IMR-90 (cell line): Measurements from ENCODE around the gene CCDC97. TPM values are rescaled to one million over a fixed set of nuclear protein-coding genes. Genes with fewer than 3 reads are reported as not detected.

Source experiments
- ATAC-seq: fragments of 200-7000 bp; cut with Tn5 transposase; 2 replicates; pipeline ENCODE4 v1.9.1; 2020; ENCODE audit warnings: low read depth, mild to moderate bottlenecking, moderate library complexity
- BruUV-seq: library from RNA; stranded (reverse); fragments of 400-500 nt; replicated peaks from 2 replicates; lab custom pipeline; 2021; lab: Mats Ljungman, UMichigan
- CTCF ChIA-PET: fragments of 300-600 bp; formaldehyde crosslinking; extraction: SDS; loops from one replicate; lab custom pipeline; 2021; ENCODE audit warnings: antibody characterized with exemption; lab: Yijun Ruan, JAX
- POLR2A ChIA-PET: fragments of 300-600 bp; sonication (Branson Sonifier 250); formaldehyde crosslinking; loops from one replicate; lab custom pipeline; 2022; ENCODE audit warnings: antibody characterized with exemption; ENCODE audit not compliant: unreplicated experiment; lab: Charles Lee
- DNase-seq: peaks from one replicate; pipeline ENCODE4 v3.0.0; 2013
- H2AFZ ChIP-seq: replicated peaks from 2 replicates; pipeline ENCODE3; 2013; ENCODE audit warnings: low read length, mild to moderate bottlenecking; ENCODE audit not compliant: poor library complexity
- H2AK5ac ChIP-seq: 2 replicates; pipeline ENCODE4 v1.6.1; 2013; ENCODE audit warnings: low read depth, low read length, inconsistent platforms
- H2AK9ac ChIP-seq: replicated peaks from 2 replicates; pipeline ENCODE3; 2013; ENCODE audit warnings: mild to moderate bottlenecking, low read depth, low read length, moderate library complexity; ENCODE audit not compliant: poor library complexity
- H2BK120ac ChIP-seq: 2 replicates; pipeline ENCODE4 v1.6.1; 2013; ENCODE audit warnings: low read depth, low read length, inconsistent platforms
- H2BK15ac ChIP-seq: 3 replicates; pipeline ENCODE4 v1.6.1; 2013; ENCODE audit warnings: low read depth, low read length, inconsistent platforms
- H2BK20ac ChIP-seq: 2 replicates; pipeline ENCODE4 v1.6.1; 2013; ENCODE audit warnings: low read depth, mild to moderate bottlenecking, inconsistent platforms, low read length, moderate library complexity
- H2BK5ac ChIP-seq: 2 replicates; pipeline ENCODE4 v1.6.1; 2013; ENCODE audit warnings: mild to moderate bottlenecking, low read depth, low read length, inconsistent platforms; ENCODE audit not compliant: poor library complexity, severe bottlenecking
- H3K14ac ChIP-seq: replicated peaks from 2 replicates; pipeline ENCODE4 v1.6.1; 2013; ENCODE audit warnings: low read depth, low read length, inconsistent platforms
- H3K18ac ChIP-seq: 2 replicates; pipeline ENCODE4 v1.6.1; 2013; ENCODE audit warnings: low read depth, low read length, control low read depth
- H3K23ac ChIP-seq: 2 replicates; pipeline ENCODE4 v1.6.1; 2013; ENCODE audit warnings: low read depth, low read length, inconsistent platforms
- H3K27ac ChIP-seq: 2 replicates; pipeline ENCODE4 v1.5.1; 2013; ENCODE audit warnings: mild to moderate bottlenecking, control low read depth, low read length; ENCODE audit not compliant: insufficient read depth
- H3K27me3 ChIP-seq: 2 replicates; pipeline ENCODE4 v1.6.1; 2013; ENCODE audit warnings: low read length; ENCODE audit not compliant: control insufficient read depth, insufficient read depth
- H3K36me3 ChIP-seq: 2 replicates; pipeline ENCODE4 v1.6.1; 2013; ENCODE audit warnings: low read length, mixed read lengths; ENCODE audit not compliant: control insufficient read depth, insufficient read depth
- H3K4ac ChIP-seq: 2 replicates; pipeline ENCODE4 v1.6.1; 2013; ENCODE audit warnings: low read depth, low read length, inconsistent platforms
- H3K4me1 ChIP-seq: 2 replicates; pipeline ENCODE4 v1.6.1; 2013; ENCODE audit warnings: low read length, mixed read lengths; ENCODE audit not compliant: control insufficient read depth, insufficient read depth
- H3K4me2 ChIP-seq: 2 replicates; pipeline ENCODE4 v1.6.1; 2013; ENCODE audit warnings: low read depth, mild to moderate bottlenecking, control low read depth, low read length, moderate library complexity
- H3K4me3 ChIP-seq: 2 replicates; pipeline ENCODE4 v1.5.1; 2013; ENCODE audit warnings: low read depth, mild to moderate bottlenecking, control low read depth, low read length, moderate library complexity; ENCODE audit not compliant: insufficient read depth
- H3K56ac ChIP-seq: 2 replicates; pipeline ENCODE4 v1.6.1; 2013; ENCODE audit warnings: low read length, inconsistent platforms; ENCODE audit not compliant: insufficient read depth; ENCODE audit errors: extremely low read depth
- H3K79me1 ChIP-seq, 2 experiments: 2 replicates each; pipeline ENCODE4 v1.6.1; 2013; ENCODE audit warnings: low read length in 2 of 2, inconsistent platforms in 1 of 2, low read depth in 1 of 2
- H3K9ac ChIP-seq: 2 replicates; pipeline ENCODE4 v1.6.1; 2013; ENCODE audit warnings: low read depth, low read length, control low read depth
- H3K9me1 ChIP-seq: 2 replicates; pipeline ENCODE4 v1.6.1; 2013; ENCODE audit warnings: low read length, inconsistent platforms; ENCODE audit not compliant: insufficient read depth
- H3K9me3 ChIP-seq: 2 replicates; pipeline ENCODE4 v1.6.1; 2013; ENCODE audit warnings: low read length; ENCODE audit not compliant: control insufficient read depth, insufficient read depth
- H4K20me1 ChIP-seq: 2 replicates; pipeline ENCODE4 v1.6.1; 2013; ENCODE audit warnings: low read length, inconsistent platforms; ENCODE audit not compliant: insufficient read depth
- H4K5ac ChIP-seq: 2 replicates; pipeline ENCODE4 v1.6.1; 2013; ENCODE audit warnings: mild to moderate bottlenecking, low read depth, low read length, control low read depth
- H4K8ac ChIP-seq, 2 experiments: 2 replicates each; pipeline ENCODE4 v1.6.1; 2013; ENCODE audit warnings: low read depth in 2 of 2, low read length in 2 of 2, control low read depth in 1 of 2, inconsistent platforms in 1 of 2
- H4K91ac ChIP-seq: 2 replicates; pipeline ENCODE4 v1.6.1; 2013; ENCODE audit warnings: low read depth, low read length, inconsistent platforms; ENCODE audit not compliant: insufficient read depth
- BHLHE40 ChIP-seq: fragments of 150-350 bp; IDR thresholded peaks from 2 replicates; pipeline ENCODE4 v1.6.1; 2016; ENCODE audit warnings: mild to moderate bottlenecking, low read depth, low read length
- ELK1 ChIP-seq: fragments of 150-350 bp; IDR thresholded peaks from 2 replicates; pipeline ENCODE4 v1.6.1; 2016; ENCODE audit warnings: low read depth, mild to moderate bottlenecking, low read length, moderate library complexity, borderline replicate concordance
- FOS ChIP-seq: fragments of 150-350 bp; IDR thresholded peaks from 2 replicates; pipeline ENCODE4 v1.6.1; 2016; ENCODE audit warnings: low read depth, low read length
- MAZ ChIP-seq: IDR thresholded peaks from 2 replicates; pipeline ENCODE4 v1.6.1; 2012; ENCODE audit warnings: low read depth, mild to moderate bottlenecking, low read length, improper control_type of control experiment, moderate library complexity, borderline replicate concordance
- NFE2L2 ChIP-seq: fragments of 150-350 bp; IDR thresholded peaks from 2 replicates; pipeline ENCODE4 v1.6.1; 2016; ENCODE audit warnings: low read depth, mild to moderate bottlenecking, low read length
- POLR2A ChIP-seq: IDR thresholded peaks from 2 replicates; pipeline ENCODE4 v1.6.1; 2012; ENCODE audit warnings: mild to moderate bottlenecking, low read depth, low read length
- RAD21 ChIP-seq: IDR thresholded peaks from 2 replicates; pipeline ENCODE4 v1.6.1; 2012; ENCODE audit warnings: low read length, improper control_type of control experiment
- RFX5 ChIP-seq: IDR thresholded peaks from 2 replicates; pipeline ENCODE4 v1.8.0; 2012; ENCODE audit warnings: low read depth, mild to moderate bottlenecking, low read length, moderate library complexity
- SMC3 ChIP-seq: fragments of 150-350 bp; IDR thresholded peaks from 2 replicates; pipeline ENCODE4 v1.6.1; 2016; ENCODE audit warnings: low read depth, mild to moderate bottlenecking, antibody characterized with exemption, low read length, moderate library complexity
- WGBS, 2 experiments: methylation state at CpG; one replicate each; pipeline versions ENCODE4 v1.1.5 to v1.1.7; 2013; ENCODE audit warnings: missing lambda C conversion rate in 2 of 2; ENCODE audit not compliant: insufficient read length in 1 of 2; ENCODE audit errors: extremely low coverage in 2 of 2; 5-methylcytosine and 5-hydroxymethylcytosine counted together
- dilution Hi-C: fragments of 300-500 bp; cut with HindIII; formaldehyde crosslinking; loops from one replicate; pipeline ENCODE4 v1.14.3; 2018; ENCODE audit warnings: low sequenced_read_pairs; ENCODE audit not compliant: unreplicated experiment
- in situ Hi-C: fragments of 300-500 bp; cut with MboI; formaldehyde crosslinking; loops from 3 replicates; pipeline ENCODE4 v1.14.3; 2019; ENCODE audit warnings: low sequenced_read_pairs, inconsistent platforms, mixed read lengths
- intact Hi-C: fragments of 100-400 bp; cut with micrococcal nuclease; formaldehyde crosslinking; loops from 2 replicates; pipeline ENCODE4 v1.10.0; 2022
- polyA plus RNA-seq, 3 experiments: library from polyadenylated mRNA; depleted of rRNA; stranded (reverse); fragments of >200 nt; gene quantifications; 2 replicates each; pipeline ENCODE4 v1.2.3, GENCODE V29; 2012; ENCODE audit warnings: low replicate concordance in 1 of 3
- total RNA-seq: library from RNA; depleted of rRNA; stranded (reverse); fragments of >200 nt; gene quantifications from 2 replicates; pipeline ENCODE4 v1.2.3, GENCODE V29; 2012

Gene CCDC97
- total and polyA plus RNA-seq, 2 of the 4 experiments (the other 2 are of a cell fraction), result 4.1 to 11.0 TPM

GRCh38 chr19:41327076-41327575 lies 17.2 kb downstream of the CCDC97 start:
- no peak overlapping the region for H3K56ac ChIP-seq
- BruUV-seq, result no TSS peak
- H3K36me3 ChIP-seq, result peaks cover 30% of the 10 kb centered on the region

More at GRCh38 chr19:41327076-41327575, 17.2 kb downstream of the CCDC97 start:
- peak overlapping the region; percentile 96 for H3K23ac ChIP-seq
- in situ Hi-C loops, result no loop called here
- peak overlapping the region; percentile 58 for H3K27ac ChIP-seq
- H3K9me3 ChIP-seq, result no peaks in the 10 kb centered on the region
- peak overlapping the region; percentile 97 for H2AK5ac ChIP-seq
- H4K20me1 ChIP-seq, result peaks cover 48% of the 10 kb centered on the region
- TF ChIP-seq RAD21 (no peak), FOS (no peak), ELK1 (no peak), SMC3 (no peak), NFE2L2 (no peak), MAZ (0 out of 2 replicates have a peak, but pooled peaks have one; percentile 7), POLR2A (peak; percentile 47; the same call in 1 of the 2 replicates), BHLHE40 (peak; percentile 4; the same call in 1 of the 2 replicates), RFX5 (no peak)
- H4K8ac ChIP-seq, result peak overlapping the region; percentile 47 to 72; a peak in 3 of 4 replicates
- H3K4me2 ChIP-seq, result peak overlapping the region; percentile 9; the same call in 1 of the 2 replicates
- peak overlapping the region; percentile 83 for H3K14ac ChIP-seq
- 0 out of 2 replicates have a peak overlapping the region, but pooled peaks have one; percentile 40 for H2BK20ac ChIP-seq
- H3K4ac ChIP-seq, result peak overlapping the region; percentile 89
- H4K91ac ChIP-seq, result peak overlapping the region; percentile 89
- peak overlapping the region; percentile 19; the same call in 1 of the 2 replicates for H3K9ac ChIP-seq
- H3K79me1 ChIP-seq, result peaks cover 15 to 59% of the 10 kb centered on the region in 2 experiments
- no peak for ATAC-seq
- peak overlapping the region; percentile 58 for H2BK5ac ChIP-seq
- ChIA-PET POLR2A (no interaction called here), CTCF (no interaction called here)
- peak overlapping the region; percentile 26 for H3K18ac ChIP-seq
- H3K9me1 ChIP-seq, result peaks cover 32% of the 10 kb centered on the region
- H2BK120ac ChIP-seq, result peak overlapping the region; percentile 77
- dilution Hi-C loops, result no loop called here
- H2AFZ ChIP-seq, result peak overlapping the region; percentile 75
- peaks cover 56% of the 10 kb centered on the region for H3K4me1 ChIP-seq
- peak overlapping the region; percentile 93 for H2AK9ac ChIP-seq
- H4K5ac ChIP-seq, result peak overlapping the region; percentile 66
- 100% methylated on average over 1 of the region's 13 CpGs; no CpG with 5 or more reads in 1 of the 2 experiments for WGBS, 2 experiments
- DNase-seq, result no peak
- H3K27me3 ChIP-seq, result no peaks in the 10 kb centered on the region
- intact Hi-C loops, result no loop called here
- H3K4me3 ChIP-seq, result no peak overlapping the region
- peak overlapping the region; percentile 83; the same call in 1 of the 3 replicates for H2BK15ac ChIP-seq
